ENCODE data around the gene TRIM24. TPM values are rescaled to one million over a fixed set of nuclear protein-coding genes. Genes with fewer than 3 reads are reported as not detected.

TRIM24 gene
- total and polyA plus RNA-seq, 9 donors, result 17.0 to 55.6 (median 32.7) TPM

DNA sequence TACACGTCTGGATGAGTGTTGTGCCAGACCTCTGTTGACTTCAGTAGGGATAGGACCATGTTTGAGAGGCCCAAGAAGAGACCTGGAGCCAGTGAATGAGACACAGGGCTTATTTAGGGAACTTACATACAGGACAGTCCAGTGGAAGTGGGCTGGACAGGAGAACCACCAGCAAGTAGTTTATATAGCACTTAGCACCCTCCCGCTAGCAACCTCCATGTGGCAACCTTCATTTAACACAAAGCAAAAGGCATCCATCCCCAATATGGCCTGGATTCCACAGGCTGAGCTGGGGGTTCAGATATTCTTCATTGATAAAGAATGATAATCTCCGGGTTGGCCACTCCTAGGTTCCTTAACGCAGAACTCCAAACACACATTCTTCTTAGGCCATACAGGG, 93.7 kb downstream of the TRIM24 start:
- Histone ChIP-seq H3K27ac (no peak overlapping the region), H3K9me3 (peaks cover 0 to 19% of the 10 kb centered on the region in 2 donors), H3K36me3 (no peaks in the 10 kb centered on the region), H3K4me1 (ENCODE audit: insufficient read depth) (peaks cover 1% of the 10 kb centered on the region), H3K4me3 (no peak overlapping the region), H3K27me3 (no peaks in the 10 kb centered on the region)
- TF ChIP-seq EP300 (IDR thresholded peaks at IDR 0.05) (no peak), POLR2A (IDR thresholded peaks at IDR 0.05) (no peak)
- TF ChIP-seq, protein P1, sequence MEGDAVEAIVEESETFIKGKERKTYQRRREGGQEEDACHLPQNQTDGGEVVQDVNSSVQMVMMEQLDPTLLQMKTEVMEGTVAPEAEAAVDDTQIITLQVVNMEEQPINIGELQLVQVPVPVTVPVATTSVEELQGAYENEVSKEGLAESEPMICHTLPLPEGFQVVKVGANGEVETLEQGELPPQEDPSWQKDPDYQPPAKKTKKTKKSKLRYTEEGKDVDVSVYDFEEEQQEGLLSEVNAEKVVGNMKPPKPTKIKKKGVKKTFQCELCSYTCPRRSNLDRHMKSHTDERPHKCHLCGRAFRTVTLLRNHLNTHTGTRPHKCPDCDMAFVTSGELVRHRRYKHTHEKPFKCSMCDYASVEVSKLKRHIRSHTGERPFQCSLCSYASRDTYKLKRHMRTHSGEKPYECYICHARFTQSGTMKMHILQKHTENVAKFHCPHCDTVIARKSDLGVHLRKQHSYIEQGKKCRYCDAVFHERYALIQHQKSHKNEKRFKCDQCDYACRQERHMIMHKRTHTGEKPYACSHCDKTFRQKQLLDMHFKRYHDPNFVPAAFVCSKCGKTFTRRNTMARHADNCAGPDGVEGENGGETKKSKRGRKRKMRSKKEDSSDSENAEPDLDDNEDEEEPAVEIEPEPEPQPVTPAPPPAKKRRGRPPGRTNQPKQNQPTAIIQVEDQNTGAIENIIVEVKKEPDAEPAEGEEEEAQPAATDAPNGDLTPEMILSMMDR (IDR thresholded peaks at IDR 0.05), result no peak
- DNase-seq, result no peak
- WGBS, 3 donors, result 88 to 94% (median 92%) methylated on average over 4 of the region's 4 CpGs
- intact Hi-C loops (cut with DNase I), result no loop called here

DNA sequence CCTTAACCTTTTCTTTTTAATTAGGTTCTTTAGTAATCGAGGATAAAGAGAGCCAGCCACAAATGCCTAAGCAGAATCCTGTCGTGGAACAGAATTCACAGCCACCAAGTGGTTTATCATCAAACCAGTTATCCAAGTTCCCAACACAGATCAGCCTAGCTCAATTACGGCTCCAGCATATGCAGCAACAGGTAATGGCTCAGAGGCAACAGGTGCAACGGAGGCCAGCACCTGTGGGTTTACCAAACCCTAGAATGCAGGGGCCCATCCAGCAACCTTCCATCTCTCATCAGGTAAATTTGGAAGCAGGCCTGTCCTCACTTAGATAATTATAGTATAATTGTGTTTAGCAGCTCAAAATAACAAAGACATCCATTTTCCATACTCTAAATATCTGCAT, 94.6 kb downstream of the TRIM24 start:
- no peak overlapping the region for H3K27ac ChIP-seq
- peaks cover 0 to 19% of the 10 kb centered on the region in 2 donors for H3K9me3 ChIP-seq
- H3K27me3 ChIP-seq, result no peaks in the 10 kb centered on the region
- no peak overlapping the region for H3K4me3 ChIP-seq
- H3K4me1 ChIP-seq (ENCODE audit: insufficient read depth), result no peaks in the 10 kb centered on the region
- TF ChIP-seq POLR2A (IDR thresholded peaks at IDR 0.05) (no peak), EP300 (IDR thresholded peaks at IDR 0.05) (no peak)
- TF ChIP-seq, protein P1 (IDR thresholded peaks at IDR 0.05), result no peak
- DNase-seq, result no peak
- H3K36me3 ChIP-seq, result no peaks in the 10 kb centered on the region
- 96 to 97% (median 96%) methylated on average over 4 of the region's 4 CpGs for WGBS, 3 donors
- intact Hi-C loops (cut with DNase I), result loop anchor here in 1 of 4 donors (5.0 kb wide), 1 partner anchor 37 kb away; no protein-coding TSS in a partner anchor

GRCh38 chr7:138555684-138556083, 95.6 kb downstream of the TRIM24 start:
- no peaks in the 10 kb centered on the region for H3K36me3 ChIP-seq
- TF ChIP-seq EP300 (IDR thresholded peaks at IDR 0.05) (no peak), POLR2A (IDR thresholded peaks at IDR 0.05) (no peak)
- TF ChIP-seq, protein P1 (IDR thresholded peaks at IDR 0.05), result no peak
- H3K9me3 ChIP-seq, result peaks cover 0 to 19% of the 10 kb centered on the region in 2 donors

GRCh38 chr7:138556771-138557484, 96.9 kb downstream of the TRIM24 start:
- TF ChIP-seq EP300 (IDR thresholded peaks at IDR 0.05), result no peak
- TF ChIP-seq, protein P1 (IDR thresholded peaks at IDR 0.05), result no peak
- TF ChIP-seq POLR2A (IDR thresholded peaks at IDR 0.05), result no peak
- no peaks in the 10 kb centered on the region for H3K4me1 ChIP-seq (ENCODE audit: insufficient read depth)
- no peaks in the 10 kb centered on the region for H3K27me3 ChIP-seq
- DNase-seq, result no peak
- H3K4me3 ChIP-seq, result no peak overlapping the region
- H3K36me3 ChIP-seq, result no peaks in the 10 kb centered on the region
- intact Hi-C loops (cut with DNase I), result loop anchor here in 1 of 4 donors (5.0 kb wide), 1 partner anchor 40 kb away; no protein-coding TSS in a partner anchor
- WGBS, 3 donors, result 94 to 97% (median 96%) methylated on average over 3 of the region's 3 CpGs
- H3K9me3 ChIP-seq, result peaks cover 0 to 19% of the 10 kb centered on the region in 2 donors
- H3K27ac ChIP-seq, result no peak overlapping the region

More at GRCh38 chr7:138555684-138556083, 95.6 kb downstream of the TRIM24 start:
- H3K4me1 ChIP-seq (ENCODE audit: insufficient read depth), result no peaks in the 10 kb centered on the region
- intact Hi-C loops (cut with DNase I), result loop anchor here in 1 of 4 donors (5.0 kb wide), 1 partner anchor 38 kb away; no protein-coding TSS in a partner anchor
- no peak overlapping the region for H3K4me3 ChIP-seq
- 97 to 98% (median 98%) methylated on average over 4 of the region's 4 CpGs for WGBS, 3 donors
- DNase-seq, result no peak
- H3K27me3 ChIP-seq, result no peaks in the 10 kb centered on the region
- H3K27ac ChIP-seq, result no peak overlapping the region

Measured in ovary (tissue), 9 donors.